T-helper 1 cell treated with Interleukin-12 subunit alpha and Interleukin-12 subunit beta and Interleukin-4 antibody, amounts not matched to agents 30 ng/mL and 1 ng/mL, for 36 hours (primary cell): ENCODE results near the gene KLRF1. TPM values are rescaled to one million over a fixed set of nuclear protein-coding genes. Genes with fewer than 3 reads are reported as not detected.
"Not testable (repeated sequence)": the region's sequence is repeated elsewhere in the genome, so short reads cannot be mapped to it uniquely, and the experiment has no call there.

ENCODE experiments used
- intact Hi-C: fragments of 100-400 bp; cut with micrococcal nuclease; formaldehyde crosslinking; loops from one replicate; pipeline ENCODE4 v1.15.1; 2024
- total RNA-seq: library from RNA; stranded (reverse); gene quantifications from 2 replicates; pipeline ENCODE4 v1.2.3, GENCODE V29; 2022

Gene KLRF1
- total RNA-seq, 1 donor from 2014 or later, result 0.37 TPM

- intact Hi-C loops, result loop anchor here (1.0 to 10.0 kb wide), 9 partner anchors 16 to 1896 kb away; partner anchors contain the start of genes MAGOHB, SMIM10L1, STYK1 and YBX3
Measured at GRCh38 chr12:9868311-9868801, 41.1 kb downstream of the KLRF1 start.

GRCh38 chr12:9868951-9869306, 41.6 kb downstream of the KLRF1 start:
- intact Hi-C loops, result loop anchor here (1.0 to 10.0 kb wide), 21 partner anchors 17 to 1897 kb away; partner anchors contain the start of genes CD69, CLEC2D, GABARAPL1 and MAGOHB

DNA sequence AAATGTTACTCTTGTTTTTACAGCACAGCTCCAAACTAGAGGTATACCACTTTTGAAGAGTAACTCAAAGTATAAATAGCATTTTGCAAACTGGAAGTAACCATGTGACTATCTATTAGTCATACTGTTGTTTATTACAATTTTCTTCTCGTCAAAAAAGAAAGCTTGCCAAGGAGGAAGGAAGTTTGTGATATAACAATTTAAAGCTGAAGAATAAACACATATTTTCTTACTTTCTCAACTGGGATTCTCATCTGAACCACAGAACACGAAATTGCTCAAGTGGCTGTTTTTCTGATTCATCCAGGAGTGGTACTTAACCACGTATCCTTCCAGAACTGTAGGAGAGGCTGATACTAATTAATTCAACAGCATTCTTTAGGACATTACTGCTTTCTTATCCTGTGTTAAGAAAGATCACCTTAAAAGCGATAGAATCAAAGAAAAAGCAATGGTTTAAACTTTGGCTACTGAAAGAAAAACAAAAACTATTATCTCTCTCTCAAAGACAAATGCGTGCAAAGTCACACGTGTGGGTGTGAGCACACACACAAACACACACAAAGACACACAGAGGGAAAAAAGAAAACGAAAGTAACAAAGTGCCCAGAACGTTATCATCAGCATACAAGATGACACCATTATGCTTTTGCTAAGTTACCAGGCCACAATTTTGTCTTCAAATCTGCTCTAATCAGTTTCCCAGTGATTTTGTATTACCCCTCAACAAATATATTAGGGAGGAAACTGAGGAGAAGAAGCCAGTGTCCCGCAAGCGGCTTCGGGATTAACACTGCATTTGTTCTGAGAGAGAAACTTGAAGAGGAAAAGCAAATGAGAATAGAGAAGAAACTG, 42.3 kb downstream of the KLRF1 start, which contains the start of gene CLEC2B:
TSS of gene CLEC2B (minus strand) at position 48 of the 855 bp plus-strand sequence.
- intact Hi-C loops, result loop anchor here (1.0 to 10.0 kb wide), 19 partner anchors 38 to 1897 kb away; partner anchors contain the start of genes CD69, CLEC2D, GABARAPL1 and MAGOHB

DNA sequence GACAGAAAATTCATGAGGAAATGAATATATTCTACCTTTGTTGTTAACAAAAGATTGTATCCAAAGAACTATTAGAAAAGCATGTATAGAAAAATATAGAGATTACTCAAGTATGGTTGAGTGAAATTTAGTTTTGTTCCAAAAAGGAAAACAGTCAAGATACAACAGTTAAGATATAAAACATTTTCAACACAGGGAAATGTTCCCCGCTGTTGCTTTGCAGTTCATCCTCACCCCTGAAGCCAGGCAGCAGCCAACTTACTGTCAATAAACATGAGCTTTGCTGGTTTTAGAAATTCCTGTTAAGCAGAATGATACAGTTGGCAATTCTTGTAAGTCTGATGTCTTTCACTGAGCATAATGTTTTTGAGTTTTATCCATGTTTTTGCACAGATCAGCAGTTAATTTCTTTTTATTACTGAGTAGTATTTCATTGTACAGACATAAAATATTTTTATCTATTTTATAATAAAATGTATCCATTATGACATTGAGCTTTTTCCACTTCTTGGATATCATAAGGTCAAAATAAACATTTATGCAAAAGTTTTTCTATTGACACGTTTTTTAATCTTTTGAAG, 43.1 kb downstream of the KLRF1 start:
- intact Hi-C loops, result no loop called here

- intact Hi-C loops, result no loop called here
Measured at GRCh38 chr12:9872162-9872561, 44.9 kb downstream of the KLRF1 start.

DNA sequence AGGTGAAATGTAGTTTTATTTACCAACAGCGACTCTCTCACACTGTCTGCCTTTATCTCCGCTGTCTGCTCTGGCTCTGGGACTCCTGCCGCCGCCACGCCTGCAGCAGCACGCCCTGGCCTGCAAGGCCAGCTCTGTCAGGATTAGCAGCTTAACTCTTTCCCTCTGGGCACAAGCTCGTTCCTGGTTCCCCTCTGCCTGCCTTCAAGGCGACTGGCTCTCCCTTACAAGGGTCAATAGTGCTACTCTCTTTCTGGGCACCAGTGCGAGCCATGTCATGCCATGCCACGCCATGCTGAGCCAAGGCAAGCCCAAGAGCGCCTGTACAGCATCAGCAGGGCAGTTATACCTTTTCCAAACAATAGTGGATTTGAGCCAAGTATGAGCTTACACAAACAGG, 45.5 kb downstream of the KLRF1 start:
- intact Hi-C loops, result no loop called here

- intact Hi-C loops, result not testable (repeated sequence)
Measured at GRCh38 chr12:9876120-9876519, 48.8 kb downstream of the KLRF1 start.

DNA sequence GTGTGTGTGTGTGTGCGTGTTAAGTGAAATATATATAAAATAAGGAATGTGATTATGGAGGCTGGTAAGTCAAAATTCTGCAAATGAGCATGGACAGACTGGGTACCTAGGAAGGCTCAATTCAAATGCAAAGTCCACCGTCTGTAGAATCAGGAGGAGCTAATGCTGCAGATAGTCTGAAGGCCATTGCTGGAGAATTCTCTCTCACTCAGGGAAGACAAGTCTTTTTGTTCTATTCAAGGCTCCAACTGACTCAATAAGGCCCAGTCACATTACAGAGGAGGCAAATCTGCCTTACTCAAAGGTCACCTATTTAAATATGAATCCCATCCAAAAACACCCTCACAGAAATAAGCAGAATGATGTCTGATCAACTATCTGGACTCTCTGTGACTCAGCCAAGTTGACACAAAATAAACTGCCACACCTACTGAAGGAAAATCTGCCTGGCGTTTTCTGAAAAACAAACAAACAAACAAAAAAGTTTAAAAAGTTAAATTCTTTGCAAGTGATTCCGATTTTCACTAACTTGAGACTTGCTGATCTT, 53.3 kb downstream of the KLRF1 start:
- intact Hi-C loops, result no loop called here

- intact Hi-C loops, result no loop called here
Measured at GRCh38 chr12:9881246-9881645, 54.0 kb downstream of the KLRF1 start, which contains the start of gene KLRF2. TSS of gene KLRF2 (plus strand) at chr12:9881489. CDS start at chr12:9881596, 107 bp downstream.

GRCh38 chr12:9881988-9882387, 54.7 kb downstream of the KLRF1 start:
- intact Hi-C loops, result no loop called here

- intact Hi-C loops, result no loop called here
Measured at GRCh38 chr12:9883175-9883574, 55.9 kb downstream of the KLRF1 start.

DNA sequence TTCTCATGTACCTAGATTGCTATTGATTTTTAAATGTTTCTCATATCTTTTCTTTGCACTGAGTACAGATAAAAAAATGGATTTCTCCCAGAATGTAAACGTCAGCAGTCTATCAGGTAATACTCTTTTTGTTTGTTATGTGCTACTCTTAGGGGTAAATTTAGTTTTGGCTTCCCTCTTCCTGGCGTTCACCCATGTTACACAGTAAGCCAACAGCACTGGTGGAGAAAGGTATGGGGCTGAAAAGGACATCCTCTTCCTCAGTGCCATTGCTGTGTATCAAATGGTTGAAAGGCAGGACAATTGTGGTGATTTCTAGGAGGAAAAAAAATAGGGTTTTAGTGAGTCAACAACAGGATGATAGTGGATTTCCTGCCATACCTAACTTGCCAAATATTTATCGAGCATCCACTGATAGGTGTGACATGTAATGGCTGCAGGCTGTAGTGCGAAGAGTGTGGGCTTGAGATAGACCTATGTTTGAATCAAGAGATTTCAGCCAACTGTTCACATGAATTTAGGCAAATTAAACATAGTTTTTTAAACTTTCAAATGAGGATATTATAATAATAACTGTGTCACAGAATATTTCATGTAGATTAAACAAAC, 61.5 kb downstream of the KLRF1 start:
- intact Hi-C loops, result no loop called here

Other genes starting within 250 kb of the KLRF1 start
- gene KLRB1, start 219.6 kb upstream of the KLRF1 start, total RNA-seq, result 1.2 and 1.4 TPM in 2 replicates
- gene CLEC2D, start 157.8 kb upstream of the KLRF1 start, total RNA-seq, result 407 and 420 TPM in 2 replicates
- gene CLECL1, start 94.4 kb upstream of the KLRF1 start, total RNA-seq, result 5.0 and 7.9 TPM in 2 replicates
- gene CD69, start 66.6 kb upstream of the KLRF1 start, total RNA-seq, result 98.9 and 106 TPM in 2 replicates
- gene CLEC2B, start 41.9 kb downstream of the KLRF1 start, total RNA-seq, result 46.4 and 48.9 TPM in 2 replicates
- gene KLRF2, start 54.0 kb downstream of the KLRF1 start, total RNA-seq, result not detected in 2 replicates
- not detected in 2 replicates for gene CLEC2A, start 104.9 kb downstream of the KLRF1 start, total RNA-seq
- 1.7 and 1.9 TPM in 2 replicates for gene CLEC12A, start 143.9 kb downstream of the KLRF1 start, total RNA-seq
- gene CLEC1B, start 171.6 kb downstream of the KLRF1 start, total RNA-seq, result not detected in 2 replicates
- 0.15 and 0.32 TPM in 2 replicates for gene CLEC12B, start 183.1 kb downstream of the KLRF1 start, total RNA-seq
- not detected in 2 replicates for gene CLEC9A, start 203.2 kb downstream of the KLRF1 start, total RNA-seq